ENCODE results near the gene GNRH2.

GRCh38 chr20:3084986-3085360 lies 41.6 kb downstream of the GNRH2 start:
- TF ChIP-seq, protein P1, sequence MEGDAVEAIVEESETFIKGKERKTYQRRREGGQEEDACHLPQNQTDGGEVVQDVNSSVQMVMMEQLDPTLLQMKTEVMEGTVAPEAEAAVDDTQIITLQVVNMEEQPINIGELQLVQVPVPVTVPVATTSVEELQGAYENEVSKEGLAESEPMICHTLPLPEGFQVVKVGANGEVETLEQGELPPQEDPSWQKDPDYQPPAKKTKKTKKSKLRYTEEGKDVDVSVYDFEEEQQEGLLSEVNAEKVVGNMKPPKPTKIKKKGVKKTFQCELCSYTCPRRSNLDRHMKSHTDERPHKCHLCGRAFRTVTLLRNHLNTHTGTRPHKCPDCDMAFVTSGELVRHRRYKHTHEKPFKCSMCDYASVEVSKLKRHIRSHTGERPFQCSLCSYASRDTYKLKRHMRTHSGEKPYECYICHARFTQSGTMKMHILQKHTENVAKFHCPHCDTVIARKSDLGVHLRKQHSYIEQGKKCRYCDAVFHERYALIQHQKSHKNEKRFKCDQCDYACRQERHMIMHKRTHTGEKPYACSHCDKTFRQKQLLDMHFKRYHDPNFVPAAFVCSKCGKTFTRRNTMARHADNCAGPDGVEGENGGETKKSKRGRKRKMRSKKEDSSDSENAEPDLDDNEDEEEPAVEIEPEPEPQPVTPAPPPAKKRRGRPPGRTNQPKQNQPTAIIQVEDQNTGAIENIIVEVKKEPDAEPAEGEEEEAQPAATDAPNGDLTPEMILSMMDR (IDR thresholded peaks at IDR 0.05), result no peak
- TF ChIP-seq POLR2A (IDR thresholded peaks at IDR 0.05; ENCODE audit: low read depth) (no peak), POLR2AphosphoS5 (IDR thresholded peaks at IDR 0.05) (no peak)

All from esophagus muscularis mucosa (tissue), 3 donors.